ENCODE results near the gene ZBTB20.

DNA sequence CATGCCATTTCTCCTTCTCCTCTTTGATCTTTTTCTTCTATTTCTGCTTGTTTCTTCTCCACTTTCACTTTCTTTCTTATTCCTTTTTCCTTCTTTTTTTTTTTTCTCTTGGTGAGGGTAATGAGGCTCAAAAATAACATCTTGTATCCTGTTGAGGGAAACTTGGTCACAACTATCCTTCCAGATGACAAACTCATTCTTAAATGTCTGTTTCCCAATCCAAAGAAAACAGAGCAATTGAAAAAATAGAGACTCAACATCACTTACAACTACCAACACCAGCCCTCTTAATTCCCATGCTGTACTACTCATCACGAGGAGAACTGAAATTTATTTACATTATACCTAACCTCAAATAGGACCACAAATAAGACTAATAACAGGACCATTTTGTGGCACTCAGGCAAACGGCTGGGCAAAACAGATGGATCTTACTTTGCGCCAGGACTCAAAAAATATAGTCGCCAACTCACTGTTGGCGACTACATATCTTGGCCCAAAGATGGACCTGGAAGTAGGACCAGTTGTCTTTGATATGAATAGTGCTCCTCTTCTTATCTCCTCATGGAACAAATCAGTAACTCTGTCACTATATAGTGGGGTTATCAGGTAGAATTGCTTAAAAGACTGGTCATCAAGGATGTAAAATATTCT is 343.9 kb downstream of the ZBTB20 start:
- no peak for TF ChIP-seq CTCF (conservative IDR thresholded peaks at IDR 0.05 in 1 of 2, IDR thresholded peaks at IDR 0.05 in 1 of 2; ENCODE audit: low read depth in 1 of 2, low read length in 2 of 2)
- TF ChIP-seq EZH2 (IDR thresholded peaks at IDR 0.05; ENCODE audit: low read length, missing control alignments): no peak
